ENCODE results near the gene PDE4D. TPM values are rescaled to one million over a fixed set of nuclear protein-coding genes. Genes with fewer than 3 reads are reported as not detected.

The PDE4D gene
- total RNA-seq, 1 experiment from 2014 or later = 33.9 TPM

- peak; percentile 86 for DNase-seq (ENCODE audit: low read depth)
These were observed 149.0 kb downstream of the PDE4D start for GRCh38 chr5:59744531-59744992.

GRCh38 chr5:59741599-59741998 lies 151.9 kb downstream of the PDE4D start:
- DNase-seq (ENCODE audit: low read depth) = no peak

- no peak for DNase-seq (ENCODE audit: low read depth)
These were observed 155.5 kb downstream of the PDE4D start for GRCh38 chr5:59738024-59738423.

- DNase-seq (ENCODE audit: low read depth) = no peak
These were observed 160.7 kb downstream of the PDE4D start for GRCh38 chr5:59732806-59733205.

GRCh38 chr5:59732301-59732700 lies 161.2 kb downstream of the PDE4D start:
- no peak for DNase-seq (ENCODE audit: low read depth)

- no peak for DNase-seq (ENCODE audit: low read depth)
These were observed 161.7 kb downstream of the PDE4D start for GRCh38 chr5:59731809-59732208.

- DNase-seq (ENCODE audit: low read depth) = no peak
These were observed 163.7 kb downstream of the PDE4D start for GRCh38 chr5:59729820-59730219.

- no peak for DNase-seq (ENCODE audit: low read depth)
These were observed 164.2 kb downstream of the PDE4D start for GRCh38 chr5:59729357-59729756.

- DNase-seq (ENCODE audit: low read depth) = peak; percentile 74
These were observed 165.2 kb downstream of the PDE4D start for GRCh38 chr5:59728356-59728755.

GRCh38 chr5:59727186-59727585 lies 166.3 kb downstream of the PDE4D start:
- no peak for DNase-seq (ENCODE audit: low read depth)

GRCh38 chr5:59725392-59725767 lies 168.1 kb downstream of the PDE4D start:
- DNase-seq (ENCODE audit: low read depth) = no peak

- peak; percentile 63 for DNase-seq (ENCODE audit: low read depth)
These were observed 168.8 kb downstream of the PDE4D start for GRCh38 chr5:59724482-59725391.

- peak; percentile 23 for DNase-seq (ENCODE audit: low read depth)
These were observed 170.7 kb downstream of the PDE4D start for GRCh38 chr5:59722874-59723273.

- DNase-seq (ENCODE audit: low read depth) = no peak
These were observed 171.8 kb downstream of the PDE4D start for GRCh38 chr5:59721741-59722140.

GRCh38 chr5:59720063-59720462 lies 173.5 kb downstream of the PDE4D start:
- no peak for DNase-seq (ENCODE audit: low read depth)

GRCh38 chr5:59716966-59717500 lies 176.5 kb downstream of the PDE4D start:
- DNase-seq (ENCODE audit: low read depth) = no peak

- DNase-seq (ENCODE audit: low read depth) = no peak
These were observed 177.5 kb downstream of the PDE4D start for GRCh38 chr5:59716029-59716428.

- DNase-seq (ENCODE audit: low read depth) = no peak
These were observed 178.3 kb downstream of the PDE4D start for GRCh38 chr5:59715228-59715627.

GRCh38 chr5:59713498-59713844 lies 180.1 kb downstream of the PDE4D start:
- no peak for DNase-seq (ENCODE audit: low read depth)

- peak; percentile 41 for DNase-seq (ENCODE audit: low read depth)
These were observed 180.6 kb downstream of the PDE4D start for GRCh38 chr5:59712836-59713497.

- DNase-seq (ENCODE audit: low read depth) = peak; percentile 33
These were observed 182.2 kb downstream of the PDE4D start for GRCh38 chr5:59711310-59711709.

- DNase-seq (ENCODE audit: low read depth) = peak; percentile 68
These were observed 183.7 kb downstream of the PDE4D start for GRCh38 chr5:59709846-59710245.

Measured in LHCN-M2 (cell line).